ENCODE results near the gene GRID2. TPM values are rescaled to one million over a fixed set of nuclear protein-coding genes. Genes with fewer than 3 reads are reported as not detected.

GRID2 gene
- total and polyA plus RNA-seq, 2 of the 4 experiments (the other 2 are of a cell fraction): under 0.01 TPM; not detected in 1

- WGBS, 2 experiments (ENCODE audit: extremely low coverage in 2 of 2, insufficient read length in 1 of 2): no CpG with 5 or more reads among the region's 1 CpG
- no peak overlapping the region for H2BK15ac ChIP-seq (ENCODE audit: low read depth, low read length)
- no peak for ATAC-seq (ENCODE audit: low read depth)
- no peak for DNase-seq
- H3K9me1 ChIP-seq (ENCODE audit: insufficient read depth, low read length): no peaks in the 10 kb centered on the region
- H2BK5ac ChIP-seq (ENCODE audit: low read depth, low read length, poor library complexity, severe bottlenecking): no peak overlapping the region
- peak overlapping the region; percentile 62; the same call in 1 of the 2 replicates for H3K18ac ChIP-seq (ENCODE audit: low read depth, low read length)
- H3K4me1 ChIP-seq (ENCODE audit: control insufficient read depth, insufficient read depth, low read length): peaks cover 2% of the 10 kb centered on the region; the same call in 1 of the 2 replicates
- H3K9ac ChIP-seq (ENCODE audit: low read depth, low read length): no peak overlapping the region
- no peak overlapping the region for H2BK120ac ChIP-seq (ENCODE audit: low read depth, low read length)
- H2AFZ ChIP-seq (replicated peaks; ENCODE audit: low read length, poor library complexity): no peak overlapping the region
- H2AK9ac ChIP-seq (replicated peaks; ENCODE audit: low read depth, low read length, poor library complexity): no peak overlapping the region
- no peak overlapping the region; the same call in 1 of the 2 replicates for H2BK20ac ChIP-seq (ENCODE audit: low read depth, low read length)
- H3K56ac ChIP-seq (ENCODE audit: extremely low read depth, insufficient read depth, low read length): no peak overlapping the region
- H4K20me1 ChIP-seq (ENCODE audit: insufficient read depth, low read length): no peaks in the 10 kb centered on the region
- no peak overlapping the region for H3K4me3 ChIP-seq (ENCODE audit: insufficient read depth, low read depth, low read length)
- no peaks in the 10 kb centered on the region for H3K27me3 ChIP-seq (ENCODE audit: control insufficient read depth, insufficient read depth, low read length)
- TF ChIP-seq NFE2L2 (IDR thresholded peaks at IDR 0.05; ENCODE audit: low read depth, low read length): no peak
- no peak for TF ChIP-seq CEBPB (IDR thresholded peaks at IDR 0.05; ENCODE audit: low read depth, low read length)
- no peak for TF ChIP-seq RCOR1 (IDR thresholded peaks at IDR 0.05; ENCODE audit: insufficient replicate concordance, low read length)
- TF ChIP-seq CHD1 (IDR thresholded peaks at IDR 0.05; ENCODE audit: low read depth, low read length): no peak
- TF ChIP-seq BHLHE40 (IDR thresholded peaks at IDR 0.05; ENCODE audit: low read depth, low read length): no peak
- no peak for TF ChIP-seq MAFK (IDR thresholded peaks at IDR 0.05; ENCODE audit: low read depth, low read length)
- no peak for TF ChIP-seq FOS (IDR thresholded peaks at IDR 0.05; ENCODE audit: low read depth, low read length)
- TF ChIP-seq, protein P1, sequence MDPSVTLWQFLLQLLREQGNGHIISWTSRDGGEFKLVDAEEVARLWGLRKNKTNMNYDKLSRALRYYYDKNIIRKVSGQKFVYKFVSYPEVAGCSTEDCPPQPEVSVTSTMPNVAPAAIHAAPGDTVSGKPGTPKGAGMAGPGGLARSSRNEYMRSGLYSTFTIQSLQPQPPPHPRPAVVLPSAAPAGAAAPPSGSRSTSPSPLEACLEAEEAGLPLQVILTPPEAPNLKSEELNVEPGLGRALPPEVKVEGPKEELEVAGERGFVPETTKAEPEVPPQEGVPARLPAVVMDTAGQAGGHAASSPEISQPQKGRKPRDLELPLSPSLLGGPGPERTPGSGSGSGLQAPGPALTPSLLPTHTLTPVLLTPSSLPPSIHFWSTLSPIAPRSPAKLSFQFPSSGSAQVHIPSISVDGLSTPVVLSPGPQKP (IDR thresholded peaks at IDR 0.05; ENCODE audit: borderline replicate concordance, low read depth, low read length): no peak
- TF ChIP-seq SMC3 (IDR thresholded peaks at IDR 0.05; ENCODE audit: low read depth, low read length): no peak
- TF ChIP-seq, protein P2, sequence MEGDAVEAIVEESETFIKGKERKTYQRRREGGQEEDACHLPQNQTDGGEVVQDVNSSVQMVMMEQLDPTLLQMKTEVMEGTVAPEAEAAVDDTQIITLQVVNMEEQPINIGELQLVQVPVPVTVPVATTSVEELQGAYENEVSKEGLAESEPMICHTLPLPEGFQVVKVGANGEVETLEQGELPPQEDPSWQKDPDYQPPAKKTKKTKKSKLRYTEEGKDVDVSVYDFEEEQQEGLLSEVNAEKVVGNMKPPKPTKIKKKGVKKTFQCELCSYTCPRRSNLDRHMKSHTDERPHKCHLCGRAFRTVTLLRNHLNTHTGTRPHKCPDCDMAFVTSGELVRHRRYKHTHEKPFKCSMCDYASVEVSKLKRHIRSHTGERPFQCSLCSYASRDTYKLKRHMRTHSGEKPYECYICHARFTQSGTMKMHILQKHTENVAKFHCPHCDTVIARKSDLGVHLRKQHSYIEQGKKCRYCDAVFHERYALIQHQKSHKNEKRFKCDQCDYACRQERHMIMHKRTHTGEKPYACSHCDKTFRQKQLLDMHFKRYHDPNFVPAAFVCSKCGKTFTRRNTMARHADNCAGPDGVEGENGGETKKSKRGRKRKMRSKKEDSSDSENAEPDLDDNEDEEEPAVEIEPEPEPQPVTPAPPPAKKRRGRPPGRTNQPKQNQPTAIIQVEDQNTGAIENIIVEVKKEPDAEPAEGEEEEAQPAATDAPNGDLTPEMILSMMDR (conservative IDR thresholded peaks at IDR 0.05; ENCODE audit: low read depth, low read length): no peak
- TF ChIP-seq RAD21 (IDR thresholded peaks at IDR 0.05; ENCODE audit: low read length): no peak
- TF ChIP-seq MXI1 (IDR thresholded peaks at IDR 0.05; ENCODE audit: borderline replicate concordance, low read depth, low read length): no peak
- no peak for TF ChIP-seq RFX5 (IDR thresholded peaks at IDR 0.05; ENCODE audit: low read depth, low read length)
- TF ChIP-seq USF2 (IDR thresholded peaks at IDR 0.05; ENCODE audit: low read depth, low read length): no peak
- TF ChIP-seq MAZ (IDR thresholded peaks at IDR 0.05; ENCODE audit: borderline replicate concordance, low read depth, low read length): no peak
- no peak for TF ChIP-seq POLR2A (IDR thresholded peaks at IDR 0.05; ENCODE audit: low read depth, low read length)
- no peak overlapping the region for H3K4me2 ChIP-seq (ENCODE audit: low read depth, low read length)
- BruUV-seq (replicated peaks): no TSS peak
- intact Hi-C loops (cut with micrococcal nuclease) (no loop called here), dilution Hi-C loops (cut with HindIII; ENCODE audit: low sequenced_read_pairs, unreplicated experiment) (no loop called here), in situ Hi-C loops (cut with MboI; ENCODE audit: low sequenced_read_pairs) (no loop called here)
- CTCF ChIA-PET: no interaction called here
- no peak overlapping the region for H2AK5ac ChIP-seq (ENCODE audit: low read depth, low read length)
- no peaks in the 10 kb centered on the region for H3K9me3 ChIP-seq (ENCODE audit: control insufficient read depth, insufficient read depth, low read length)
- no peak overlapping the region for H4K5ac ChIP-seq (ENCODE audit: low read depth, low read length)
- POLR2A ChIA-PET (ENCODE audit: unreplicated experiment): no interaction called here
- H3K79me1 ChIP-seq (ENCODE audit: low read depth in 1 of 2, low read length in 2 of 2): no peaks in the 10 kb centered on the region
- no peak overlapping the region for H3K23ac ChIP-seq (ENCODE audit: low read depth, low read length)
- H3K14ac ChIP-seq (replicated peaks; ENCODE audit: low read depth, low read length): no peak overlapping the region
- H3K27ac ChIP-seq (ENCODE audit: insufficient read depth, low read length): no peak overlapping the region
- H3K4ac ChIP-seq (ENCODE audit: low read depth, low read length): no peak overlapping the region
- H3K36me3 ChIP-seq (ENCODE audit: control insufficient read depth, insufficient read depth, low read length): no peaks in the 10 kb centered on the region
- no peak overlapping the region for H4K91ac ChIP-seq (ENCODE audit: insufficient read depth, low read depth, low read length)
- no peak overlapping the region; a peak in 1 of 4 replicates for H4K8ac ChIP-seq (ENCODE audit: low read depth in 2 of 2, low read length in 2 of 2)
Observed at GRCh38 chr4:92968556-92968955, 664.8 kb downstream of the GRID2 start.
